ENCODE results near the gene ADSL.

DNA sequence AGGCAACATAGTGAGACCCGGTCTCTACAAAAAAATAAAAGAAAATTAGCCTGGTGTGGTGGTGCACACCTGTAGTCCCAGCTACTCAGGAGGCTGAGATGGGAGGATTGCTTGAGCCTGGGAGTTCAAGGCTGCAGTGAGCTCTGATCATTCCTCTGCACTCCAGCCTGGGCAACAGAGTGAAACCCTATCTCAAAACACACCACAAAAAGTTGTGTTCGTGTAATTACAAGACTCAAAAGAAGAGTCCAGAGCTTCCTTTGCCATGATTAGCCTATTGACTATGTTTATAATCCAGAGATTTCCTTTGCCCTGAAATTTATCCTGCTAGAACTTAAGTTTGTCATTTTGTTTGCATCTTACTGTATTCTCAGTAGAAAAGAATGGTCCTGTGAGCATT is 45.1 kb downstream of the ADSL start:
- TF ChIP-seq, protein P1, sequence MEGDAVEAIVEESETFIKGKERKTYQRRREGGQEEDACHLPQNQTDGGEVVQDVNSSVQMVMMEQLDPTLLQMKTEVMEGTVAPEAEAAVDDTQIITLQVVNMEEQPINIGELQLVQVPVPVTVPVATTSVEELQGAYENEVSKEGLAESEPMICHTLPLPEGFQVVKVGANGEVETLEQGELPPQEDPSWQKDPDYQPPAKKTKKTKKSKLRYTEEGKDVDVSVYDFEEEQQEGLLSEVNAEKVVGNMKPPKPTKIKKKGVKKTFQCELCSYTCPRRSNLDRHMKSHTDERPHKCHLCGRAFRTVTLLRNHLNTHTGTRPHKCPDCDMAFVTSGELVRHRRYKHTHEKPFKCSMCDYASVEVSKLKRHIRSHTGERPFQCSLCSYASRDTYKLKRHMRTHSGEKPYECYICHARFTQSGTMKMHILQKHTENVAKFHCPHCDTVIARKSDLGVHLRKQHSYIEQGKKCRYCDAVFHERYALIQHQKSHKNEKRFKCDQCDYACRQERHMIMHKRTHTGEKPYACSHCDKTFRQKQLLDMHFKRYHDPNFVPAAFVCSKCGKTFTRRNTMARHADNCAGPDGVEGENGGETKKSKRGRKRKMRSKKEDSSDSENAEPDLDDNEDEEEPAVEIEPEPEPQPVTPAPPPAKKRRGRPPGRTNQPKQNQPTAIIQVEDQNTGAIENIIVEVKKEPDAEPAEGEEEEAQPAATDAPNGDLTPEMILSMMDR (IDR thresholded peaks at IDR 0.05) = no peak
- no peak for TF ChIP-seq POLR2A (IDR thresholded peaks at IDR 0.05)
